GM18861 (cell line): Measurements from ENCODE around the gene THOC7.

Source experiments
- ATAC-seq: cut with Tn5 transposase; IDR thresholded peaks from one replicate; pipeline ENCODE4 v1.9.1; 2021; ENCODE audit not compliant: unreplicated experiment

THOC7 gene

GRCh38 chr3:63863150-63864007, at the start of gene THOC7, which contains the start of gene ATXN7:
TSS of gene THOC7 (minus strand) at chr3:63863805. CDS start at chr3:63863790, 15 bp downstream.
TSS of gene ATXN7 (plus strand) at chr3:63863867. CDS start at chr3:63912599, 48,732 bp downstream.
- peak; percentile 54 for ATAC-seq

GRCh38 chr3:63912768-63913588, 49.4 kb upstream of the THOC7 start:
- ATAC-seq, result no peak

- peak; percentile 70 for ATAC-seq
Observed at GRCh38 chr3:63911873-63912767, 48.5 kb upstream of the THOC7 start, which contains the start of gene SCAANT1. TSS of gene SCAANT1 (minus strand) at chr3:63912383.

- ATAC-seq, result peak; percentile 14
Observed at GRCh38 chr3:63911509-63911872, 47.9 kb upstream of the THOC7 start.

GRCh38 chr3:63910891-63911290, 47.3 kb upstream of the THOC7 start:
- ATAC-seq, result no peak

- no peak for ATAC-seq
Observed at GRCh38 chr3:63910001-63910400, 46.4 kb upstream of the THOC7 start.

- ATAC-seq, result no peak
Observed at GRCh38 chr3:63909431-63909830, 45.8 kb upstream of the THOC7 start.

GRCh38 chr3:63908776-63909175, 45.2 kb upstream of the THOC7 start:
- ATAC-seq, result no peak

GRCh38 chr3:63908081-63908736, 44.6 kb upstream of the THOC7 start:
- no peak for ATAC-seq

GRCh38 chr3:63905731-63906620, 42.4 kb upstream of the THOC7 start:
- no peak for ATAC-seq

GRCh38 chr3:63900459-63900858, 36.9 kb upstream of the THOC7 start:
- no peak for ATAC-seq

- ATAC-seq, result no peak
Observed at GRCh38 chr3:63900010-63900409, 36.4 kb upstream of the THOC7 start.

- ATAC-seq, result peak; percentile 66
Observed at GRCh38 chr3:63896332-63897030, 32.9 kb upstream of the THOC7 start.

GRCh38 chr3:63895422-63896189, 32.0 kb upstream of the THOC7 start:
- no peak for ATAC-seq

GRCh38 chr3:63892773-63893352, 29.3 kb upstream of the THOC7 start:
- no peak for ATAC-seq

- ATAC-seq, result no peak
Observed at GRCh38 chr3:63891518-63891917, 27.9 kb upstream of the THOC7 start.

GRCh38 chr3:63886858-63887257, 23.3 kb upstream of the THOC7 start:
- ATAC-seq, result no peak

GRCh38 chr3:63880653-63881052, 17.0 kb upstream of the THOC7 start:
- no peak for ATAC-seq
